ENCODE results near the gene TTC28. TPM values are rescaled to one million over a fixed set of nuclear protein-coding genes. Genes with fewer than 3 reads are reported as not detected.

TTC28 gene
- total and polyA plus RNA-seq, 8 donors, result 2.2 to 18.6 (median 11.5) TPM

DNA sequence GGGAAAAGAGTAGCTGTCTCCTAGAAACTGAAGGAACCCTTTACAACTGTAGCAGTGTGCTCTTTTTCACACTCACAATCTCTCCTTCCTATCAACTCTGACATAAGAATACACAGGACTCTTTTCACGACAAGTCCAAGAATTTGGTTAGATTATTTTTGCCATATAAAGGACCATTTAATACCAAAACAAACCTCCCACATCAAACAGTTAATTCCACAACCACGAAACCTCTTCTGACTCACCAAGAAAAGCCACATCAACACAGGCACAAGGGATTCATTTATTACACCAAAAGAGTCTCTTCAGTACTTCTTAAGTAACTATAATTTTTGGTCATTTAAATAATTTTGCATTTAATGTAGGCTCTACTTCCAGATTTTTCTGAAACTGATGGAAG lies 538.0 kb downstream of the TTC28 start:
- ATAC-seq (peak in 1 of 4 donors; percentile 27), FAIRE-seq (no peak)

GRCh38 chr22:28139961-28140360 lies 539.7 kb downstream of the TTC28 start:
- Histone ChIP-seq H3K9me3 (no peaks in the 10 kb centered on the region), H3K4me1 (peaks cover 0 to 8% (median 0%) of the 10 kb centered on the region in 3 donors), H3K27me3 (no peaks in the 10 kb centered on the region), H3K36me3 (no peaks in the 10 kb centered on the region), H3K4me3 (no peak overlapping the region), H3K27ac (no peak overlapping the region)
- intact Hi-C loops (cut with DNase I), result no loop called here
- DNase-seq (no peak), FAIRE-seq (no peak), ATAC-seq (peak in 1 of 4 donors; percentile 48)
- TF ChIP-seq CTCF (IDR thresholded peaks at IDR 0.05), result no peak
- WGBS, 2 donors, result 78% methylated on average over 2 of the region's 2 CpGs

More for the DNA sequence above, 538.0 kb downstream of the TTC28 start:
- 62 to 63% methylated on average over 2 of the region's 2 CpGs for WGBS, 2 donors
- no peak overlapping the region for H3K27ac ChIP-seq
- H3K36me3 ChIP-seq, result no peaks in the 10 kb centered on the region
- H3K4me1 ChIP-seq, result peaks cover 0 to 8% (median 0%) of the 10 kb centered on the region in 3 donors
- intact Hi-C loops (cut with DNase I), result no loop called here
- H3K9me3 ChIP-seq, result no peaks in the 10 kb centered on the region
- DNase-seq, result no peak
- H3K27me3 ChIP-seq, result no peaks in the 10 kb centered on the region
- H3K4me3 ChIP-seq, result no peak overlapping the region
- no peak for TF ChIP-seq CTCF (IDR thresholded peaks at IDR 0.05)

DNA sequence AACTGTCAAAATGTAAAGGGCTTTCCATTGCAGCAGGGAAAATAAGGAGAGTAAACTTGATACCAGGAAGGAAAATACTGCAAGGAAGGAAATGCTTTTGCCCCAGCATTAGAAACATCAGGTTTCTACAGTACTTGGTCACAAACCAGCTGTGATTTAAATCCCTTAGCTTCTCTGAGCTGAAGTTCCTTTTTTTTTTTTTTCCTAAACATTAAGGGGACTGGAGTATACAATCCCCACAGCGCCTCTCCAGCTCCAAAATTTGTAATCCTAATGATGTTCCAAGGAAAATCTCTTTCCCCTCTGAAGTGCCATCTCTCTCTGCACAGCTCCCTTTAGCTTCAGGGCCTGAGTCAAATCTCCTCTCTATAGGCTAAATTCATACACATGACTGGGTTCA lies 540.1 kb downstream of the TTC28 start:
- no peak for ATAC-seq
- Histone ChIP-seq H3K27ac (no peak overlapping the region), H3K9me3 (no peaks in the 10 kb centered on the region), H3K36me3 (no peaks in the 10 kb centered on the region), H3K27me3 (no peaks in the 10 kb centered on the region), H3K4me3 (no peak overlapping the region), H3K4me1 (peaks cover 0 to 8% (median 0%) of the 10 kb centered on the region in 3 donors)
- intact Hi-C loops (cut with DNase I), result no loop called here
- TF ChIP-seq CTCF (IDR thresholded peaks at IDR 0.05), result no peak
- no peak for FAIRE-seq
- 88 to 96% methylated on average over 1 of the region's 1 CpG for WGBS, 2 donors
- no peak for DNase-seq

DNA sequence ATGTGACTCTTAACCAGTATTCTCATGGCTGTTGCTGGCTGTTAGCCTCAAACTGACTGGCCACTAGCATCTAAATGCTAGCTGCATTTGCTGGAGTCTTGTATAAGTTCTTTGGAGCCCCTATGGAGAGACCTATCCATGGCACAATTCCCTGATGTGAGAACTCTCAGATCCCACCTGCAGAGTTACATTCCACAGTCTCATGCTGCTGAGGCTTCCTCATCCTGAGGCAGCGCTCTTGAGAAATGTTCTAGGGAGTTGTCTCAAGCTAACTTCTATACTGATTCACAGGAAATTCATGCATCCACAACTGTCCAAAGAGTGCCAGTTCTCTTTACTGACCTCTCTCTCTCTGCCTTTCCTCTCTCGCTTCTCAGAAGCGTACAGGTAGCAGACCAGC lies 542.6 kb downstream of the TTC28 start:
- intact Hi-C loops (cut with DNase I), result no loop called here
- no peak for FAIRE-seq
- TF ChIP-seq CTCF (IDR thresholded peaks at IDR 0.05), result no peak

GRCh38 chr22:28132466-28132865 lies 547.2 kb downstream of the TTC28 start:
- intact Hi-C loops (cut with DNase I), result no loop called here
- ATAC-seq (no peak), FAIRE-seq (no peak), DNase-seq (no peak)
- Histone ChIP-seq H3K4me3 (no peak overlapping the region), H3K27me3 (no peaks in the 10 kb centered on the region), H3K4me1 (no peaks in the 10 kb centered on the region), H3K27ac (no peak overlapping the region), H3K9me3 (no peaks in the 10 kb centered on the region), H3K36me3 (no peaks in the 10 kb centered on the region)
- WGBS, 2 donors, result 86 to 91% methylated on average over 2 of the region's 2 CpGs
- TF ChIP-seq CTCF (IDR thresholded peaks at IDR 0.05), result no peak

More for the DNA sequence above, 542.6 kb downstream of the TTC28 start:
- DNase-seq (no peak), ATAC-seq (no peak)
- Histone ChIP-seq H3K4me3 (no peak overlapping the region), H3K9me3 (no peaks in the 10 kb centered on the region), H3K27me3 (no peaks in the 10 kb centered on the region), H3K27ac (no peak overlapping the region), H3K4me1 (no peaks in the 10 kb centered on the region), H3K36me3 (no peaks in the 10 kb centered on the region)
- WGBS, 2 donors, result 97 to 98% methylated on average over 3 of the region's 3 CpGs
